ENCODE data around the gene BLM.
A peak's percentile ranks its signal among the peaks of the same experiment; 100 is the strongest.
"Not testable (repeated sequence)": the region's sequence is repeated elsewhere in the genome, so short reads cannot be mapped to it uniquely, and the experiment has no call there.

BLM gene
- 8.2 to 22.7 reads per million in 2 donors for total RNA-seq

DNA sequence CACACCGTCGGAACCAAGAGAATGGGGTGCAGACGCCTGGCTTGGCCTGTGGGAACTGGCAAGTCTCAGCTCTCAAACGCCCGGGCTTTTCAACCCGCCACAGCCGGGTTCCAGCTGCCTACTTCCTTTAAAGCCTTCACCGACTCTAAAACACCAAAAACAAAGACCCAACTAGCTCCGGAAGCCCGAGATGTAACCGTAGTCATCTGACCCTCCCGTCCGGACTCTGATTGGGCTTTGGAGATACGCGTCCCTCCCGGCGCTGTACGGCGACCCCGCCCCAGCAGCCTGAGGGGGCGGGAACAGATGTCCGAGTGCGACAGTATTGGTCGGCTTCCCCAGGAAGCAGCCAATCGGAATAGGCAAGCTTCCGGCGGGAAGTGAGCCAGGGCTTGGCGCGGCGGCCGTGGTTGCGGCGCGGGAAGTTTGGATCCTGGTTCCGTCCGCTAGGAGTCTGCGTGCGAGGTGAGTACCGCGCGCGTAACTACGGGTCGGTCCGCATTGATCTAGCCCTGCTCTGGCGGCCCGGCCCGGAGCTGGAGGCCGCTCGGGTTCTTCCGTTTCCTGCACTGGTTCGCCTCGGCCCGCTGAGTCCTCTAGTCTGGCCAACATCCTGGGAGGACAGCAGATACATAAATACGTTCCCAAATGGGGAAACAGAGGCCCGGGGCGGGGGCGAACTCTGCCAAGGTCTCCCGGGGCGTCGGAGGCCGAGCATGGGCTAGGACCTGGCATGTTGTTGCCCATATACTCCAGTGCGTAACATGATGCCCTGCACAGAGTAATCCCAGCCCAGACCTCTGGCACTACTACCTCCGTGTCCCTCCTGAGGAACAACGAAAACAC, at the start of gene BLM:
Gene BLM (plus strand): TSS at position 371 of the 846 bp plus-strand sequence. CDS start 30,047 bp downstream, outside the sequence.
- peak; percentile 87 for DNase-seq

DNA sequence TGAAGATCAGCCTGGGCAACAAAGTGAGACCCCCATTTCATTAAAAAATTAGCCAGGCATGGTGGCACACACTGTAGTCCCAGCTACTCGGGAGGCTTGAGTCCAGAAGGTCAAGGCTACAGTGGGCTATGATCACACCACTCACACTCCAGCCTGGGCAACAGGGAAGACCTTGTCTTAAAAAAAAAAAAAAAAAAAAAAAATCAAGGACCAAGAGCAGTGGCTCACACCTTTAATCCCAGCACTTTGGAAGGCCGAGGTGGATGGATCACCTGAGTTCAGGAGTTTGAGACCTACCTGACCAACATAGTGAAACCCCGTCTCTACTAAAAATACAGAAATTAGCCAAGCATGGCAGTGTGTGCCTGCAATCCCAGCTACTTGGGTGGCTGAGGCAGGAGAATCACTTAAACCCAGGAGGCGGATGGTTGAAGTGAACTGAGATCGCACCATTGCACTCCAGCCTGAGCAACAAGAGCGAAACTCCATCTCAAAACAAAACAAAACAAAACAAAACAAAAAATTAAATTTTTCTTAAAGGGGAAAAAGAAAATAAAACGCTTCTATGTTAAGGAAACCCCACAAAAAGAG, 49.3 kb upstream of the BLM start:
- DNase-seq: not testable (repeated sequence)

DNA sequence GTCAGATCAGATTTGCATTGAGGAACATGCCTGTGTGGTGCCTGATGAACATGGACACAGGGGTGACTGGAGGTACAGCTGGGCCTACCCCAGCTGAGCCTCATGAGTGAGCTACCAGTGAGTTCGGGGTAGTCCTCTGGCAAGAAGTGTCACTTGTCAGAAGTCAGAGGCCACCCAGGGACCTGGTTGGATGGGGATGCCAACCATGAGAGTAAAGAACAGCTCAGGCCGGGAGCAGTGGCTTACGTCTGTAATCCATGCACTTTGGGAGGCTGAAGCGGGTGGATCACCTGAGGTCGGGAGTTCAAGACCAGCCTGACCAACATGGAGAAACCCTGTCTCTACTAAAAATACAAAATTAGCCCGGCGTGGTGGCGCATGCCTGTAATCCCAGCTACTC, 46.5 kb upstream of the BLM start:
- not testable (repeated sequence) for DNase-seq

DNA sequence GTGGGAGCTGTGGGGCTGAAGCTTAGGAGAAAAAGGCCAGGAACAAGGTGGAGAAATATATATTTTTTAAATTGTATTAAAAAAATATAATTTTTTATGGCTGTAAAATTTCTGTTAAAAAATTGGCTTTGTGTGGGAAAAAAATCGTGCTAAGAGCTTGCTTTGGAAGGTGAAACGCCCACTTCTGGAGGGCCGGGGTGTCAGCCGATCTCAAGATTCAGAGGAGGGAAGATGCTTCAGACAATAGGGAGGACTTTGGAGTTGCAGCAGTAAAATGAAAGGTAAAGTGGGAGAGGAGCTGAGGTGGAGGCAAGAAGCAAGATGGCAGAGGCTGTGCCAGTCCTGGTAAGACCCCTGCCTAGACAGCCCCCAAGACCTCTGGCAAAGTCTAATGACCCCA, 45.9 kb upstream of the BLM start:
- DNase-seq: no peak

DNA sequence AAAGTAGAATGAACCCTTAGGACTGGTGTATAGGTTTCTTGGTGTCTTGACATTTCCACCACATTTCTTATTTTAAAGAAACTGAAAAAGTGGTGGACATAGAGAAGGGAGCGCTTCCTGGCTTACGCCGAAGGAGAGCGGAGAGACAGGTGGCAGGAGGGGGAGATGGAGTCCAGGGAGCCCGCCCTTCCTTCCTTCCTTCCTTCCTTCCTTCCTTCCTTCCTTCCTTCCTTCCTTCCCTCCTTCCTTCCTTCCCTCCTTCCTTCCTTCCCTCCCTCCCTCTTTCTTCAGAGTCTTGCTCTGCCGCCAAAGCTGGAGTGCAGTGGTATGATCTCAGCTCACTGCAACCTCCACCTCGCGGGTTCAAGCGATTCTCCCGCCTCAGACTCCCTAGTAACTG, 43.8 kb upstream of the BLM start:
- not testable (repeated sequence) for DNase-seq

DNA sequence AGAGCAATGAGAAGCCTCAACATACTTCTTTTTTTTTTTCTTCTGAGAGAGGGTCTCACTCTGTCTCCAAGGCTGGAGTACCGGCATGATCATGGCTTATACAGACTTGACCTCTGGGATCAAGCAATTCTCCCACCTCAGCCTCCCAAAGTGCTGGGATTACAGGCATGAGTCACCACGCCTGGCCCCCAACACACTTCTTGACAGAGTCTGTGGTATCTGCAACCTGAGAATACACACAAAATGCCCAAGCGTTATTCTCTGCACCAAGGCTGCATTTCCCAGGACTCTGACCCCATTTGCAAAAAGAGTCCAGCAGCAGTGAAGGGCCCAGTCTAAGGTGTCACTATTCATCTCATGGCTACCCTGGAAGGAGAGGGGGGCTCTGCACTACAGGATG, 42.7 kb upstream of the BLM start:
- no peak for DNase-seq

DNA sequence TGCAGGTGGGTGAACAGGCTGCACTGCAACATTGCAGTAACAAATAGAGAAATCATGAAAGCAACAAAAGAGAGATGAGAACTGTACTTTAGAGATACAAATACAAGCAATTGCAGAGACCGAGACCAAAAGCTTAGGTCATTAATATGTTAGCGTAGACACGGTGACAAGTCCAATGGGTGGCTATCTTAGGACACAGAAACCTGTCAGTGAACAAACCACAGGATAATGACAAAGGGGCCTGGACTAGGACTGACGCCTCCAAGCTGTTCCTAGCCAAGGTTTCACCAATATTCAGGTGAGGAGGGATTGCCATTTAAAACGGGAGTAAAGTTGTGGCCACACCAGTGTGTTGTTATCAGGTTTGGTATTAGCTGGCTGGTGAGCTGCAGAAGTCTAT, 41.7 kb upstream of the BLM start:
- no peak for DNase-seq

DNA sequence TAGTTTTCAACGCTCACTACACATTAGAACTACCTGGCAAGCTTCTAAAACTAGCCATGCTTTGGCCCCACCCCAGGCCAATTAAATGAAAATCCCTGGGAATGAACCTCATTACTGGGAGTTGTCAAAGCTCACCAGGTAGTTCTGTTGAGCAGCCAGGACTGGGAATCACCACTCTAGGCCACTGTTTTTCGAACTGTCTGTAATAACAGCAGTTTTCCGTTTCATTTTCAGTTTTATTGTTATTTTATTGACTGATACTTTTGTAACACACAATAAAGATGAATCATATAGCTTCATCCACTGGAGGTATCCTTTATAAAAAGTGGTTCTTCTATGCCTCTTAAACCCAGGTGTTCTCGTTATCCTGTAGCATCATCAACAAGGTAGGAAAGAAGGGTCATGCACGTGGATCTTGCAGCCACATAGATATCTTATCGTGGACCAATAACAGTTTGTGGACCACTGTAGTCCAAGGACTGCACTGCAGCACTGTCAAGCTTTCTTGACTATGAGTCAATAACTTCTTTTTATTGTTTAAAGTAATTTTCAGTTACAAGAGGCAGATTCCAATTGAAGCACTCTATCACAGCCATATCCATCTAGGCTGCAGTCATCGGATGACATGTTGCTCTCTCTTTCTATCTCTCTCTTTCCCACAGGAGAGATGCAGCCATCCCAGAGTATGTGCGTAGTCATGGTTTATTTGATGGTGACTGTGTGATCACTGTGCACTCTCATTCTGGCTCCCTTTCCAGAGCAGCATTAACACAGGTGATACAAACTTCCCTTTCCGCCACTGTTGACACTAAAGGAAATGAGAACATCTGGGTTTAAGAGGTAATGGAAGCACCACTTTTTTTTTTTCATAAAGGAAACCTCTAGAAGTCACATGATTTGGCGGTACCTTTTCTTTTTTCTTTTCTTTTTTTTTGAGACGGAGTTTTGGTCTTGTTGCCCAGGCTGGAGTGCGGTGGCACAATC, 39.0 kb upstream of the BLM start:
- no peak for DNase-seq

DNA sequence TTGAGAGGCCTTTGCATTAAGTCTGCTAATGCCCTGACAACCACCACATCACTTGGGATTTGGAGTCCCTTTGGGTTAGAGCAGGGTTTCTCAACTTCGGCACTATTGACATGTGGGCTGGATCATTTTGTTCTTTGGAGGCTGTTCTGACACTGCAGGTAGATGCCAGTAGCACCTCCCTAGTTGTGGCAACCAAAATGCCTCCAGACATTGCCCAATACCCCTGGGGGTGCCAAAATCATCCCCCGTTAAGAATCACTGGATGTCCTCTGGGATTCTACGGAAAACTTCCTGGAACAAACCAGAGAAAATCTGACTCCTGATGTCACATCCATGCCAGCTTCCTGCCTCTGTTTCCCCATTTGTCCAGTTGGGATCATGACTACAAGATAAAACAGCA, 37.2 kb upstream of the BLM start:
- no peak for DNase-seq

DNA sequence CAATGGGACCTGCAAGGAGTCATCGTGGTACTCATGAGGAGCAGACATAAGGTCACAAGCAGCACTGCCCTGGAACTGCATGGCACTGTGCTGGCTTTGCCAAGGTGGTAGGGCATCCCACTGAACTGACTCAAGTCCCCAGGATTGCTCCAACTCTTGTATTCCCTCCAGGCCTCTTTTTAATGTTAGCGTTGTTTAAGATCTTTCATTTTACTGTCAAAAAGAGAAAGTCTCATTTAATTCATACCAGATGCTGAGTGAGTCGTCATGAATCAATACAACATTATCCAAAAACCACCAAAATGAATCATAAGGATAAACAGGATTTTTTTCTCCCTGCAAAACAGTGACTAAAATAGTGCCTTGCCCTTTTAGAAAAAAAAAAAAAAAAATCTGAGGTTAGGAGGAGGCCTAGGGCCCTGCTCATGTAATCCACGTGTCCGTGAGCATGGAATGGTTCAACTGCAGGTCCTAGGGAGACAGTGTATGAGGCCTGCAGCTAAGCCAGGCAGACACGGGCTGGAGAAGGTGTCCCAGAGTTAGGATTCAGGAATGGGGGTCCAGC, 36.7 kb upstream of the BLM start:
- no peak for DNase-seq

DNA sequence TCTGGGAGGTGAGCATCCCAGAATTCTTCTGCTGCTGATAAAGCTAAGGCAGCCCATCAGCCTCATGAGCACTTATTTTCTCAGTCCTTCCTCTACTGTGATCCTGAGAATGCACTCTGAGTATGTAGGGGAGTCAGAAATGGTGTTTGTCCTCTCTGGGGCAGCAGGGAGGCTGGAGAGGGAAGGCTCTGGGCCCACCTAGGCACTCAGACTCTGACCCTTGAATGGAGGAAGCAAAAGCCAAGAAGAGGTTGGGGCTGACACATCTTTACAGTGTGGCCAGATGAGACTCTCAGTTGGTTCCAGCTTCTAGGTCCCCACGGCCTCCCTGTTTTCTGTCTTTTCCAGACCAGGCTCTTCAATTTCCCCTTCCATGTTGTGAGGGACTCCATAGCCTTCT, 36.1 kb upstream of the BLM start:
- DNase-seq: no peak

DNA sequence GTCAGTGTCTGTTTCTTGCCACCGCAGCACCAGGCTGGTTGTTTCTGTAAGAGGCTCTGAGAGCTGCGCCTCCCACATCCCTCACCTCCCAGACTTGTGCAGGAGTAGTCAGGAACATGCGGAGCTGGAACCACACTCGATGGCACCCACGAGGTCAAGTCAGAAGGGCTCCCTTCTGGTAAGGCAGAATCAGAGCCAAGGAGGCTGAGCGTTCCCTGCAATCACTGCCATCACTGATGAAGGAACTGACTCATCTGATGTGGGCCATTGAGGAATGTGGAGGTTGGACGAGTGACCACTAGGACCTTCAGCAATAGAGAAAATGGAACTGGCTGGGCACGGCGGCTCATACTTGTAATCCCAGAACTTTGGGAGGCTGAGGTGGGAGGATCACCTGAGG, 35.7 kb upstream of the BLM start:
- no peak for DNase-seq

DNA sequence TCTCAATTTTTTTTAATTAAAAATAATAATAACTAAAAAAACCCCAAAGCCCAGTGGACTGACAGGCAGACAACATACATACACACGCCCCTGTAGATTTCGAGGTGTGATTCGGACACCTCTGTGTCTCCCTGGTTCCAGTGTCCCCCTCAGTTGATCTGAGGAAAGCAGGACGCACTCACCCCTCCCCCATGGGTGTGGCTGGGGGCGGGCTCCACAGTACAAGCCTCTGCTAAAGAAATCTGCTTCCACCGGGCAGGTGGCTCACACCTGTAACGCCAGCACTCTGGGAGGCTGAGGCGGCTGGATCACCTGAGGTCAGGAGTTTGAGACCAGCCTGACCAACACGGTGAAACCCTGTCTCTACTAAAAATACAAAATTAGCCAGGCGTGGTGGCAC, 33.8 kb upstream of the BLM start:
- DNase-seq: no peak

DNA sequence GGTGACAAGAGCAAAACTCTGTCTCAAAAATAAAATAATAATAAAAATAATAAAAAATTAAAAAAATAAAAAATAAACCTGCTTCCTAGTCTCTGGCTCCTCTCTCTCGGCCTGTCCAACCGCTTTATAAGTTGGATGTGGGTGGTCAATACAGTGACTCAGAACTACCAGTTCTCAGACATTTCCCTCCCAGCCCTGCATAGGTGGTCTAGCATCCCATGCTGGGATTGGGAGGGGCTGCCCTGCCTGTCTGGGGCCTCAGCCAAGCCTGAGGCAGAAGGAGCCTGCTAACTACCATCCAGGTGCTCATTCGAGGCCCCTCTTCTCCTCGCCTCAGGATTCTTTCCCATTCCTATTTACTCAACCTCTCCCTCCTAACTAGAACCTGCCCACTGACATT, 33.3 kb upstream of the BLM start:
- no peak for DNase-seq

DNA sequence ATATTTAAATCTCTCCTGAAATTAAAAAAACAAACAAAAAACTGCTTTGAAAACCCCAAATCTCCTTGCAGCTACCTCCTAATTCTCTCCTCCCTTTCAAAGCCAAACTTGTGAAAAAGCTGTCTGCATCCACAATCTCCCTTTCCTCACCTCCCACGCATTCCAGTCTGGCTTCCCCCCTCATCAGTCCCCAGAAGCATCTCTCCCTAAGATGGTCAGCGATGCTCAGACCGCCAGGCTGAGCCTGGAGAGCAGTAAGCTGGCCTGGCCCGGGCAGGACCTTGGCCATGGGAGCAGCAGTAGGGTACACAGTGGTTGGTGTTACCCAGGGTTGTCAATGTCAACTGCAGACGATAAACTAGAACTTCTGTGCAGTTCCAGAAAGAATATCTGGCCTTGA, 32.9 kb upstream of the BLM start:
- no peak for DNase-seq

DNA sequence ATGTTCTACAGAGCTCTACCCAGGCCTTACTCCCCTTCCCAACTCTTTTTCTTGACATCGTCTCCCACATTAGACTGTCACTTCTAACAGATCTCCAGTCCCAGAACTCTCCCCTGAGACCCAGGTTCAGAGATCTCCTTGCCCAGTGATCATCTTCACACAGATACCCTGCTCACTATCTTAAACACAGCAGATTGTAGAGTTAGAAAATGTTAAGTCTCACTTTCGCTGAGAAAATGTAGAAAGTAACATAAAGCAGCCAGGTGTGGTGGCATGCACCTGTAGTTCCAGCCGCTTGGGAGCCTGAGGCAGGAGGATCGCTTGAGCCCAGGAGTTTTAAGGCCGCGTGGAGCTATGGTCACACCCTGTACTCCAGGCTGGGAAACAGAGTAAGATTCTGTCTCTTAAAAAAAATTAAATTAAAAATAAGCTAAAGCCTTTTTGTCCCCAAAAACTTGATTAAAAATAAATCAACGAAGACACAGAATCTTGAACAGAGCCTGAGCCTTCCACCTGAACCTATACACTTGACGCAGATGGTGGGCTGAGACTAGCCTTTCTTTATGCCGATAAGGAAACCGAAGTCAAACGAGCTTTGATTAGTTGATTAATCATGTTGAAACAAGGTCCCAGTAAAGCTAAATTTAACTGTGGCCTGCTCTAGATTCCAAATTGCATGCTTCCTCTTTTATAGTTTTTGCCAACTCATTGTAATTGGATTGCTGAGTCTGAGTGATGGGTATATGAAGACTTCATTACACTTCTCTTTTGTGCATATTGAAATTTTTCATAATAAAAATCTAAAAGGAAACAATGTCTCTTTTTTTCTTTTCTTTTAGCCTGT, 31.3 kb upstream of the BLM start:
- no peak for DNase-seq

DNA sequence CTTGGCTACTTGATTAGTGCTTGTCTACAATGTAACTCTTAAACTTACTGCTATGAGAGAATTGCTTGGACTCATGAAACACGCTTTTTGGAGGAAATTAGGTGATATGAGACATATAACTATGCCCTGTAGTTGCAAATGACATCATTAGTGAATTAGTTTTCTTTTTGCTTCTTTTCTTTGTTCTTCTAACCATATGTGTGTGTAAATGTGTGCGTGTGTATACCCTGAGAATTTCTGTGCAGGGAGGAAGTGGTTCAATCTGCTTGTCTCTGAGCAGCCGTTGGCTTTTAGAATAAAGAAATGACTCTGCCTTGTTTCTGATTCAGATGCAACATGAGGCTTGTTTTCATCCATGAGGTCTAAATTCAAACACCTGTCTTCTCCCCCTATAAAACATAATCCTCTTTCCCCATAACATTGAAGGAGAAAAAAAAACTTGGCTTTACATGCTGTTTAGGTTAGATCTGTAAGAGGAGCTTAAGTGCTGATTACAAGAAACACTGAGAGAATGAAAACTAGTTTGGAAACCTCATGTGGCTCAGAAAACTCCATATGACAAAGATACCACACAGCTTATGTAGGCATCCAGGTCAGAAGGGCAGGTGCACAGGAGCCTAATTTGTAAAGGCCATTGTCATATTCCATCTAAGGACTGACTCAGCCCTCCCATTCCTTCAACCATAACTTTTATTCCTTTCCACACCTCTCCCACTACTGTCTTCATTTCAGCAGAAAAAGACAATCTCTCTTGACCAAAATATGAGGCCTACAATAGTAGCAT, 30.5 kb upstream of the BLM start:
- no peak for DNase-seq

DNA sequence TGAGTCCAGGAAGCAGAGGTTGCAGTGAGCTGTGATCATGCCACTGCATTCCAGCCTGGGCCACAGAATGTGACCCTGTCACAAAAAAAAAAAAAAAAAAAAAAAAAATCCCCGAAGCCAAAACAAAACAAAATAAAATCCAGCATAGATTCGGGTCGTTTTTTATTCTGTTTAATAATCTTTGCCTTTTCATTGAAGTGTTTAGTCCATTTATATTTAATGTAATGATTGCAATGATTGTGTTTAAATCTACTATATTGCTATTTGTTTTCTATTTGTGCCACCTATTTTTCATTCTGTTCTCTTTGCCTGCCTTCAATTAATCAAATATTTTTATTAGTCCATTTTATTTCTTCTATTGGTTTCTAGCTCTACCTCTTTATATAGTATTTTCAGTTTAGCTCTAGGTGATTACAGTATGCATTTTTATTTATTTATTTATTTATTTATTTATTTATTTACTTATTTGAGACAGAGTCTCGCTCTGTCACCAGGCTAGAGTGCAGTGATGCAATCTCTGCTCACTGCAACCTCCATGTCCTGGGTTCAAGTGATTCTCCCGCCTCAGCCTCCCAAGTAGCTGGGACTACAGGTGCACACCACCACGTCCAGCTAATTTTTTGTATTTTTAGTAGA, 27.7 kb upstream of the BLM start:
- not testable (repeated sequence) for DNase-seq

DNA sequence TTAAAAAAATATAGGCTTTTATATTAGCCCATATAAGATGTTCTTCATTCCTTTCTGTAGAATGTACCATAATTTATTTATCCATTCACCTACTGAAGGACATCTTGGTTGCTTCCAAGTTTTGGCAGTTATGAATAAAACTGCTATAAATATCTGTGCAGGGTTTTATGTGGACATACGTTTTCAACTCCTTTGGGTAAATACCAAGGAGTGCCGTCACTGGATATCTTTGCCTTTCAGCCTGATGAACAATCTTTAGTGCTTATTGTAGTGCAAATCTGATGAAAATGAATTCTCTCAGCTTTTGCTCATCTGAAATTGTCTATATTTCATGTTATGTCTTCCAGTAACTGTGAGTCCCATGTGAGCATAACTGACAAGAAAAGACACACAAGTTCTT, 26.6 kb upstream of the BLM start:
- DNase-seq: no peak

DNA sequence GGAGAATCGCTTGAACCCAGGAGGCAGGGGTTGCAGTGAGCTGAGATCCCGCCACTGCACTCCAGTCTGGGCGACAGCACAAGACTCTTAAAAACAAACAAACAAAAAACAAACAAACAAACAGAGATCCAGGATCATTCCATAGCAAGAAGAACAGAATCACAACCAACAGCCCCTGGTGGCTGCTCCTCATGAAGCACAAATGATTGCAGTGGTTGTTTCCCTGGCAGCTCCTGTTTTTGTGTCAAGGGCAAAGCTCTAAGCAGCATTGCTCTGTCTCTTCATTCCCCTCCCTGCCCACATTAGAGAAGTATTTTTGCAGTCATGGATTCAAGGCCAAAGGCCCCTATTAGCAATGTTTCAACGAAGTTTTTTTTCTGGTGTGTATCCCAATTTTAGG, 25.8 kb upstream of the BLM start:
- no peak for DNase-seq
